GM12891 (cell line): ENCODE results near the gene LIMS2.

Experiments used
- DNase-seq: peaks from one replicate; pipeline ENCODE4 v3.0.0; 2011; ENCODE audit warnings: low spot score; ENCODE audit not compliant: insufficient read length
- FAIRE-seq: peaks from 2 replicates; lab custom pipeline; 2011; peaks lifted over from hg19 to GRCh38; lab: Jason Lieb, UNC
- PAX5 ChIP-seq: IDR thresholded peaks from 2 replicates; pipeline ENCODE4 v1.6.1; 2011; ENCODE audit warnings: low read length, moderate library complexity, mild to moderate bottlenecking; ENCODE audit not compliant: insufficient read depth, severe bottlenecking
- POLR2A ChIP-seq: IDR thresholded peaks from 2 replicates; pipeline ENCODE4 v1.6.1; 2011; ENCODE audit warnings: low read depth, low read length, control low read depth
- POLR2AphosphoS5 ChIP-seq: IDR thresholded peaks from 2 replicates; pipeline ENCODE4 v1.6.1; 2011; ENCODE audit warnings: low read depth, low read length, control low read depth
- POU2F2 ChIP-seq: IDR thresholded peaks from 2 replicates; pipeline ENCODE4 v1.6.1; 2011; ENCODE audit warnings: low read depth, mild to moderate bottlenecking, control low read depth, low read length, moderate library complexity
- SPI1 ChIP-seq: IDR thresholded peaks from 2 replicates; pipeline ENCODE4 v1.6.1; 2011; ENCODE audit warnings: low read depth, low read length, control low read depth
- TAF1 ChIP-seq: IDR thresholded peaks from 2 replicates; pipeline ENCODE4 v1.6.1; 2011; ENCODE audit warnings: low read depth, low read length, control low read depth

The LIMS2 gene

DNA sequence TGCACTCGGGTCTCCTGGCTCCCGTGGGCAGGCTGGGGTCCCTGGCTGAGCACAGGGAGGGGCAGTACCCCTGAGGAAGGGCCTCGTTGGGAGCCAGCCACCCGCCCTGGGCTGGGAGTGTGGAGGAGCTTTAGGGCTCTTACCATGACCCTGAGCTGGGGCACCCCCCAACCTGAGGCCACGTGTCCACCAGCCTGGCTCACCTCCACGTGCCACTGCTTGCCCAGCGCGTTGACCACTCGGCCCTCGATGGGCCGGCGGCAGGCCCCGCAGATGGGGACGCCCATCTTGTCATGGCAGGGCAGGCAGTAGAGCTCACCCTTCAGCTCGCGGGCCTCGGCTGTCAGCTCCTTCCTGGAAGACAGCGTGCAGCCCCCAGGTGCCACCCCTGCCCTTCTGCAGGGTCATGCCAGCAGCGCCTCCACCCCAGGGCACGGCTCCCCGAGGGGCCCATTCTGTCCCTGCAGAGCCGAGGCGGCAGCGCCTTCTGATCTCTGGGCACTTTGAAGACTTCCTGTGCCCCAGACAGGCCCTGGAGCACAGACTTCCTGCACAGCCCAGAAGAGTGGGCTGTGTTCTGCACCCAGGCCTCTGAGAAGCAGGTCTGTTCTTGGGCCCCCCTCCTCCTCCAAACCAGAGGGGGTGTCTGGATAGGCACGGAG lies 33.4 kb downstream of the LIMS2 start:
- TF ChIP-seq PAX5 = no peak
- FAIRE-seq (no peak), DNase-seq (no peak)

DNA sequence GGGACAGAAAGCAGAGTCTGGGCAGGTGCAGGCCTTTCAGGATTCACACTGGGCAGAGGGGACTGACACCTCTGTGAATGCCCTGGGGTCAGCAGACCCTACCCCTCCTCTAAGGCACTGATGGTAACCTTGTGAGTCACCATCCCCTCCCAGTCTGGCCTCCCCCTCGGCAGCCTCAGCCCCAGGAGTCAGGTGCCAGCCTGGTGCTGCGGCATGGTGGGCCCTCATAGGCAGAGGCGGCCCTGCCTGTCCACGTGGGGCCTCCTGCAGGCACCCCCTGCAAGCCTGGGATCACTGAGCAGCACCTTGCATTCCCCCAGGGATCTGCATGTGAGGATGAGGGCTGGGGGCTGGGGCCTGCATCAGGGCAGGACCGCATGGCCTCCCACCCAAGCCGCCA lies 34.2 kb downstream of the LIMS2 start:
- FAIRE-seq = no peak
- no peak for TF ChIP-seq PAX5
- TF ChIP-seq POLR2A = no peak
- TF ChIP-seq TAF1 = no peak
- no peak for TF ChIP-seq POU2F2
- TF ChIP-seq POLR2AphosphoS5 = no peak
- TF ChIP-seq SPI1 = no peak

DNA sequence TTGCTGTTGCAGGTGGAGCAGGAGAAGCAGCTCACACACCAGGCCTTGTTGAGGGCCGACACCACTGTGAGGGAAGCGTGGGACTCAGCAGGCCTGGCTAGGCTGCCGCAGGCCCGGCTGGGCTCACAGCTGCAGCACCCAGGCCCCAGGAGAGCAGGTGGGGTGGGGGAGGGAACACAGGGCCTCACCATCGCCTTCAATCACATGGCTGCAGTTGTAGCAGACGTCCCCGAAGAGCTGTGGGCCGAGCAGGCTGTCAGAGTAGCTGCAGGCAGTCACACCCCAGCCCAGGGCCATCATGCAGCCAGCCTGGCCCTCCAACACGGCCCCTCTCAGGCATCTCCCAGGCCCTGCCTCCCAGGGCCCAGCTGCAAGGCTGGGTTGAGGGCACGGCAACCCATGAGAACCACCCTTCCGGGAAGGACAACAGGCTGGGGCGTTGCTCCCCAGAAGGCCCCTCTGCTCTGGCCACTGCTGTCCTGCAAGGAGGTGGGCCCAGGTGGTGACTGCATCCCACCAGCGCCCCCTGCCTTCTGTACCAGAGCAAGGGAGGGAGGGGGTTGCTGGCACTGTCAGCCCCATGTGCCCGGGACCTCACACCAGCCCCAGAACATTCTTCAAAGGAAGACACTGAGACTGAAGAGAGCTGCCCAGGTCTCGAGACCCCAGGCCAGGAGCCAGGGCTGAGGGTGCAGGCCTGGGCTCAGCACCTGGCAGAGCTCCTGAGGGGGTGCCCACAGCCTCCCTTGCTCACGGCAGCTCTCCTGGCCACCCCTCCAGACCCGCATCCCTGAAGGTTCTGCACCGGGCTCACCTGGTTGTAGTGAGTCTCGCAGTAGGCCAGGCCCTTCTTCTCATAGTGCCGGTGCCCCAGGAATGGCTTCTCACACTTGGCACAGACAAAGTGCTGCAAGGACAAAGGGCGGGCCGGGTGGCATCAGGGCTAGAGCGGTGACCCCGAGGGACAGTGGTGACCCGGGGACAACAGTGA lies 35.0 kb downstream of the LIMS2 start:
- DNase-seq = peak; percentile 83
- TF ChIP-seq POLR2A (no peak), PAX5 (no peak), POU2F2 (no peak), SPI1 (no peak), POLR2AphosphoS5 (no peak), TAF1 (no peak)
- FAIRE-seq = peak; percentile 82

More for the DNA sequence above, 34.2 kb downstream of the LIMS2 start:
- no peak for DNase-seq

GRCh38 chr2:127639111-127639474 lies 36.2 kb downstream of the LIMS2 start:
- DNase-seq (no peak), FAIRE-seq (no peak)
- TF ChIP-seq PAX5 (no peak), POLR2A (no peak), POU2F2 (no peak), POLR2AphosphoS5 (no peak), SPI1 (no peak), TAF1 (no peak)

GRCh38 chr2:127638361-127639110 lies 36.8 kb downstream of the LIMS2 start:
- DNase-seq (no peak), FAIRE-seq (no peak)
- TF ChIP-seq POLR2A (no peak), PAX5 (no peak), POU2F2 (no peak), TAF1 (no peak), POLR2AphosphoS5 (no peak), SPI1 (no peak)

DNA sequence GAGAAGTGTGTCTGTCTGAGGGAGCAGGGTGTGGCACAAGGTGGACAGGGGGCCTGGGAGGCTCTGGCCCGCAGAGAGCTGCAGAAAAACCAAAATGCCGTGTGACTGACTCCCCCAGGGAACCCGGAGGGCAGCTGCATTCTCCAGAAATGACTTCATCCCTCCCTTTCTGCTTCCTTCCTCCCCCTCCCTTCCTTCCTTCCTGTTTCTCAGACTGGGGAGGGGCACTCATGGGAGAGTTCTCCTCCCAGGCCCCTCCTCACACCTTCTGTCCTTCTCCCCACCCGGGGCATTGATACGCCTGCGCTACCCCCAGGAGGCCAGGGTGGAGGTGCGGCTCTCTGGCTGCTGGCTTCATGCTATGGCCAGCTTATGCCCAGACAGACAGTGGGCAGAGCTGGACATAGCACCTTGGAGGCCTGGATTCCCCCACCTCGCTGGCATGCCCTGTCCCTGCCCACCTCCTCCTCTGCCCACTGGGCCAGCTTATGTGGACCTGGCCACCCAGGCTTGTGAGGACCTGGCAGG lies 37.5 kb downstream of the LIMS2 start:
- FAIRE-seq (peak; percentile 23), DNase-seq (no peak)
- TF ChIP-seq POLR2AphosphoS5 = no peak
- no peak for TF ChIP-seq POU2F2
- TF ChIP-seq PAX5 = no peak
- no peak for TF ChIP-seq SPI1
- no peak for TF ChIP-seq POLR2A
- TF ChIP-seq TAF1 = no peak

- FAIRE-seq = no peak
- DNase-seq = no peak
- TF ChIP-seq TAF1 (no peak), PAX5 (no peak), POU2F2 (no peak), POLR2AphosphoS5 (no peak), SPI1 (no peak), POLR2A (no peak)
Measured at GRCh38 chr2:127637236-127637630, 38.1 kb downstream of the LIMS2 start.

DNA sequence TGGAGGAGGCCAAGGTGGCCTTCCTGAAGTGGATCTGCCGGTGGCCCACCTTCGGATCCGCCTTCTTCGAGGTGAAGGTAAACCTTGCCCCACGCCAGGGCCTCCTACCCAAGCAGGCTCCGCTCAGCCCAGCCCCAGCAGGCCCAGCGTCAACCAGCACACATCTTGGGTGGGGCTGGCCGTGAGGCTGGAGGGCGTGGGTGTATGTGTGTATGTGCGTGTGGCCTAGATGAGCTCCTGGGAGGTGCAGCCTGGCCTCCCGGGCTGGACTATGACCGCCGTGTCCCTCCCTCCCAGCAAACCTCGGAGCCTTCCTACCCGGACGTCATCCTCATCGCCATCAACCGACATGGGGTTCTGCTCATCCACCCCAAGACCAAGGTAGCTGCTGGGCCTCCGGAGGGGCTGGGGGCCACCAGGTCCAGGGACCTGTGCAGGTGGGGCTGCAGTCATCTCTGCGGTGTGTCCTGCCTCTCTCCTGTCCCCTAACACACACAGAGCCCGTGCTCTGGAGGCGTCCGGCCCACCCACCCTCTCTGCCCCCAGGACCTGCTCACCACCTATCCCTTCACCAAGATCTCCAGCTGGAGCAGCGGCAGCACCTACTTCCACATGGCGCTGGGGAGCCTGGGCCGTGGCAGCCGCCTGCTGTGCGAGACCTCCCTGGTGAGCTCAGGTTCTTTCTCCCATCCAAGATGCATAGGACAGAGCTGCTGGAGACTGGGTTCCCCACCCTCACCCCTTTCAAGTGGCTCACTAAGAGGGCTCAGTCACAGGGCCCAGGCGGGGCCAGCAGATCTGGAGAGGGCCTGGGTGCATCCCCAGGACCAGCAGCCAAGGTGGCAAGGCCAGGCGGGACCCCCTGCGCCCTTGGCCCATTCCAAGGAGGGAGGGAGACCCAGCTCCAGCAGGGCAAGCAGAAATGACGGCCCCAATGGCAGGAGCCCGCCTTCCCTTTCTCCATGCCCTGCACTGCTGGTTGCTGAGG lies 38.8 kb downstream of the LIMS2 start:
- DNase-seq (no peak), FAIRE-seq (no peak)
- no peak for TF ChIP-seq POLR2AphosphoS5
- no peak for TF ChIP-seq POLR2A
- no peak for TF ChIP-seq TAF1
- no peak for TF ChIP-seq POU2F2
- no peak for TF ChIP-seq PAX5
- TF ChIP-seq SPI1 = no peak
